Measurements from ENCODE around the gene KREMEN1. TPM values are rescaled to one million over a fixed set of nuclear protein-coding genes. Genes with fewer than 3 reads are reported as not detected.

KREMEN1 gene
- total and polyA plus RNA-seq, 9 of the 15 experiments (the other 6 are each of a cell fraction or from before 2014, with no cell fraction given): 0.69 to 11.5 (median 4.3) TPM

DNA sequence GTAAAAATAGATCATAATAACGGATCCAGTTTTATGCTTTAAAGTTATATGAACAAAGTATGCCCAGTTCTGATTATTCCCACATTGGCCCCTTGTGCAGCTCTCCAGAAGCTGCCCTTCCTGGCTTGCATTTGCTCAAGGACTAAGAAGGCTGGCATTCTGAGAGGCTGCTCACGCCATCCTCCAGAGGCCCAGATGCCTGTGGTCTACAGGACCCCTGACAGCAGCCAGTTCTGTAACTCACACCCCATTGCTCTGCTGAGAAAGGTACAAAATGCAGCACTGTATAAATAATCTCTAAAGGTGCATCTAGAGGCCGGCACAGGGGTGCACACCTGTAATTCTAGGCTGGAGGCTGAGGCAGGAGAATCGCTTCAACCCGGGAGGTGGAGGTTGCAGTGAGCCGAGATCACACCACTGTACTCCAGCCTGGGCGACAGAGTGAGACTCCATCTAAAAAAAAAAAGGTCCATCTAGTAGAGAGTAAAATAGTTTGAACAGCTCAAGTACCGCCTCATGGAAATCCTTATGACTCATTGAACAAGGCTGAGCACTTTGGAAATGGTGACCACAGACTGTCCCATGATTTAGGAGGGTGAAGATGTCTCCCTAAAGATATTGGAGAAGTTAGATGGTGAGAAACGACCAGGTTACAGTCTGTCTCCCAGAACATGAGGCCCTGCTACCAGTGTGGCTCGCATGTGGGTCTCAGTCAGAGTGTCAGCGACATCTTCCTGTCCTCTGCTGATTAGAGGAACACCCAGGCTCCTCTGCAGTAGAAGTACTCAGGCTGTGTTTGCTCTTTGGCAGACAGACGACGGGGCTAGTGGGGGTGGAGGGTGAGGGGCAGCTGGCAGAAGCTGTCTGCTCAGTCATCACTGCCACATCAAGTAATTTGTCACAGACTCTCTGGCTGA is 56.3 kb downstream of the KREMEN1 start:
- 39% methylated on average over 10 of the region's 13 CpGs for WGBS (ENCODE audit: insufficient coverage, low coverage, missing lambda C conversion rate)
- TF ChIP-seq, protein P1, sequence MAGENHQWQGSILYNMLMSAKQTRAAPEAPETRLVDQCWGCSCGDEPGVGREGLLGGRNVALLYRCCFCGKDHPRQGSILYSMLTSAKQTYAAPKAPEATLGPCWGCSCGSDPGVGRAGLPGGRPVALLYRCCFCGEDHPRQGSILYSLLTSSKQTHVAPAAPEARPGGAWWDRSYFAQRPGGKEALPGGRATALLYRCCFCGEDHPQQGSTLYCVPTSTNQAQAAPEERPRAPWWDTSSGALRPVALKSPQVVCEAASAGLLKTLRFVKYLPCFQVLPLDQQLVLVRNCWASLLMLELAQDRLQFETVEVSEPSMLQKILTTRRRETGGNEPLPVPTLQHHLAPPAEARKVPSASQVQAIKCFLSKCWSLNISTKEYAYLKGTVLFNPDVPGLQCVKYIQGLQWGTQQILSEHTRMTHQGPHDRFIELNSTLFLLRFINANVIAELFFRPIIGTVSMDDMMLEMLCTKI (IDR thresholded peaks at IDR 0.05; ENCODE audit: partially characterized antibody): no peak
- TF ChIP-seq RB1 (IDR thresholded peaks at IDR 0.05; ENCODE audit: low read depth) (no peak), RBM14 (IDR thresholded peaks at IDR 0.05; ENCODE audit: borderline replicate concordance, insufficient read depth, low read depth, low read length) (no peak), DPF2 (IDR thresholded peaks at IDR 0.05) (0 out of 2 replicates have a peak, but pooled peaks have one; percentile 23), SIRT6 (IDR thresholded peaks at IDR 0.05; ENCODE audit: low read depth, low read length) (no peak), SRSF3 (IDR thresholded peaks at IDR 0.05; ENCODE audit: insufficient read depth, low read length) (no peak), MEIS2 (IDR thresholded peaks at IDR 0.05; ENCODE audit: partially characterized antibody) (peak; percentile 46), EP300 (IDR thresholded peaks at IDR 0.05; ENCODE audit: low read length) (no peak), POLR2AphosphoS2 (IDR thresholded peaks at IDR 0.05; ENCODE audit: low read length) (no peak), RBBP5 (IDR thresholded peaks at IDR 0.05; ENCODE audit: borderline replicate concordance, insufficient read depth, low read length, poor library complexity, severe bottlenecking) (no peak), LARP7 (IDR thresholded peaks at IDR 0.05) (no peak), EHMT2 (IDR thresholded peaks at IDR 0.05) (no peak), BRD4 (IDR thresholded peaks at IDR 0.05) (no peak), STAG1 (CRISPR knock-in tag; IDR thresholded peaks at IDR 0.05; ENCODE audit: borderline replicate concordance) (no peak), NCOA6 (IDR thresholded peaks at IDR 0.05) (no peak)
- TF ChIP-seq, protein P2, sequence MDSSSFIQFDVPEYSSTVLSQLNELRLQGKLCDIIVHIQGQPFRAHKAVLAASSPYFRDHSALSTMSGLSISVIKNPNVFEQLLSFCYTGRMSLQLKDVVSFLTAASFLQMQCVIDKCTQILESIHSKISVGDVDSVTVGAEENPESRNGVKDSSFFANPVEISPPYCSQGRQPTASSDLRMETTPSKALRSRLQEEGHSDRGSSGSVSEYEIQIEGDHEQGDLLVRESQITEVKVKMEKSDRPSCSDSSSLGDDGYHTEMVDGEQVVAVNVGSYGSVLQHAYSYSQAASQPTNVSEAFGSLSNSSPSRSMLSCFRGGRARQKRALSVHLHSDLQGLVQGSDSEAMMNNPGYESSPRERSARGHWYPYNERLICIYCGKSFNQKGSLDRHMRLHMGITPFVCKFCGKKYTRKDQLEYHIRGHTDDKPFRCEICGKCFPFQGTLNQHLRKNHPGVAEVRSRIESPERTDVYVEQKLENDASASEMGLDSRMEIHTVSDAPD (CRISPR knock-in tag; IDR thresholded peaks at IDR 0.05): no peak
- TF ChIP-seq, protein P3, sequence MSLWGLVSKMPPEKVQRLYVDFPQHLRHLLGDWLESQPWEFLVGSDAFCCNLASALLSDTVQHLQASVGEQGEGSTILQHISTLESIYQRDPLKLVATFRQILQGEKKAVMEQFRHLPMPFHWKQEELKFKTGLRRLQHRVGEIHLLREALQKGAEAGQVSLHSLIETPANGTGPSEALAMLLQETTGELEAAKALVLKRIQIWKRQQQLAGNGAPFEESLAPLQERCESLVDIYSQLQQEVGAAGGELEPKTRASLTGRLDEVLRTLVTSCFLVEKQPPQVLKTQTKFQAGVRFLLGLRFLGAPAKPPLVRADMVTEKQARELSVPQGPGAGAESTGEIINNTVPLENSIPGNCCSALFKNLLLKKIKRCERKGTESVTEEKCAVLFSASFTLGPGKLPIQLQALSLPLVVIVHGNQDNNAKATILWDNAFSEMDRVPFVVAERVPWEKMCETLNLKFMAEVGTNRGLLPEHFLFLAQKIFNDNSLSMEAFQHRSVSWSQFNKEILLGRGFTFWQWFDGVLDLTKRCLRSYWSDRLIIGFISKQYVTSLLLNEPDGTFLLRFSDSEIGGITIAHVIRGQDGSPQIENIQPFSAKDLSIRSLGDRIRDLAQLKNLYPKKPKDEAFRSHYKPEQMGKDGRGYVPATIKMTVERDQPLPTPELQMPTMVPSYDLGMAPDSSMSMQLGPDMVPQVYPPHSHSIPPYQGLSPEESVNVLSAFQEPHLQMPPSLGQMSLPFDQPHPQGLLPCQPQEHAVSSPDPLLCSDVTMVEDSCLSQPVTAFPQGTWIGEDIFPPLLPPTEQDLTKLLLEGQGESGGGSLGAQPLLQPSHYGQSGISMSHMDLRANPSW (CRISPR knock-in tag; IDR thresholded peaks at IDR 0.05): no peak

More for the DNA sequence above, 56.3 kb downstream of the KREMEN1 start:
- ATAC-seq: peak; percentile 43
- H2AFZ ChIP-seq (ENCODE audit: low read depth, low read length): 0 out of 2 replicates have a peak overlapping the region, but pooled peaks have one; percentile 61
- H3K9me3 ChIP-seq (replicated peaks; ENCODE audit: control insufficient read depth, insufficient read depth, low read depth, low read length): no peaks in the 10 kb centered on the region
- intact Hi-C loops (cut with micrococcal nuclease): no loop called here
- no TSS peak for BruUV-seq (replicated peaks)
- H3K79me2 ChIP-seq (ENCODE audit: control insufficient read depth, insufficient read depth, low read length): no peaks in the 10 kb centered on the region
- no peaks in the 10 kb centered on the region for H3K36me3 ChIP-seq (ENCODE audit: control insufficient read depth, insufficient read depth, low read length)
- peak overlapping the region; percentile 23; the same call in 1 of the 2 replicates for H3K4me2 ChIP-seq (ENCODE audit: insufficient read depth, low read length)
- no peak for FAIRE-seq
- no peaks in the 10 kb centered on the region for H4K20me1 ChIP-seq (replicated peaks; ENCODE audit: control insufficient read depth, insufficient read depth, low read length)
- in situ Hi-C loops (cut with MboI): no loop called here
- no peaks in the 10 kb centered on the region for H3K27me3 ChIP-seq (ENCODE audit: control insufficient read depth in 2 of 2, insufficient read depth in 2 of 2, low read length in 2 of 2)
- no peak overlapping the region for H3K4me3 ChIP-seq
- peaks cover 4 to 15% of the 10 kb centered on the region in 2 experiments; a peak in 2 of 5 replicates for H3K4me1 ChIP-seq (replicated peaks in 1 of 2; ENCODE audit: control insufficient read depth in 2 of 2, insufficient read depth in 2 of 2, low read length in 2 of 2)
- no peaks in the 10 kb centered on the region for H3K9me1 ChIP-seq (ENCODE audit: control insufficient read depth, insufficient read depth, low read length)
- peak overlapping the region; percentile 42; the same call in 2 of the 3 replicates for H3K27ac ChIP-seq (ENCODE audit: extremely low read depth, low read depth, low read length)
- peak overlapping the region in 1 of 2 experiments; percentile 4; a peak in 1 of 4 replicates for H3K9ac ChIP-seq (ENCODE audit: insufficient read depth in 1 of 2, low read depth in 2 of 2, low read length in 2 of 2)
- ChIA-PET POLR2A (interaction anchor here (0.6 to 1.7 kb wide), 3 partner anchors 21 to 131 kb away, joined by 3 to 4 read pairs (median 3); no protein-coding TSS in a partner anchor), CTCF (ENCODE audit: low intra/inter-chr PET ratio) (no interaction called here)
- DNase-seq (ENCODE audit: extremely low read depth in 1 of 4, low spot score in 3 of 4): peak in 1 of 4 experiments; percentile 25
